OCI-LY3 (cell line): ENCODE data around the gene GCNT2.

Source experiments
- CTCF ChIP-seq: fragments of 200-600, 300-600 bp; sonication (generic); IDR thresholded peaks from 2 replicates; pipeline ENCODE4 v1.5.1; 2014; ENCODE audit warnings: antibody characterized with exemption, low read length, low read depth
- EZH2phosphoT487 ChIP-seq: fragments of 200-600 bp; shearing (Covaris generic); IDR thresholded peaks from 2 replicates; pipeline ENCODE4 v1.6.1; 2018; ENCODE audit warnings: antibody characterized with exemption, mixed run types, low read depth

- no peak for TF ChIP-seq CTCF
- TF ChIP-seq EZH2phosphoT487: no peak
Measured at GRCh38 chr6:10491463-10491862, 29.7 kb upstream of the GCNT2 start.
